ENCODE data around the gene S100A6.

S100A6 gene

GRCh38 chr1:153561466-153561985 is 25.7 kb upstream of the S100A6 start:
- no peak for TF ChIP-seq POLR2AphosphoS5 (IDR thresholded peaks at IDR 0.05; ENCODE audit: low read depth, low read length)
- TF ChIP-seq POLR2A (IDR thresholded peaks at IDR 0.05; ENCODE audit: low read depth, low read length): no peak
- no peak for TF ChIP-seq TAF1 (IDR thresholded peaks at IDR 0.05; ENCODE audit: borderline replicate concordance, low read depth, low read length)
- FAIRE-seq (no peak), DNase-seq (ENCODE audit: insufficient read length) (no peak)

DNA sequence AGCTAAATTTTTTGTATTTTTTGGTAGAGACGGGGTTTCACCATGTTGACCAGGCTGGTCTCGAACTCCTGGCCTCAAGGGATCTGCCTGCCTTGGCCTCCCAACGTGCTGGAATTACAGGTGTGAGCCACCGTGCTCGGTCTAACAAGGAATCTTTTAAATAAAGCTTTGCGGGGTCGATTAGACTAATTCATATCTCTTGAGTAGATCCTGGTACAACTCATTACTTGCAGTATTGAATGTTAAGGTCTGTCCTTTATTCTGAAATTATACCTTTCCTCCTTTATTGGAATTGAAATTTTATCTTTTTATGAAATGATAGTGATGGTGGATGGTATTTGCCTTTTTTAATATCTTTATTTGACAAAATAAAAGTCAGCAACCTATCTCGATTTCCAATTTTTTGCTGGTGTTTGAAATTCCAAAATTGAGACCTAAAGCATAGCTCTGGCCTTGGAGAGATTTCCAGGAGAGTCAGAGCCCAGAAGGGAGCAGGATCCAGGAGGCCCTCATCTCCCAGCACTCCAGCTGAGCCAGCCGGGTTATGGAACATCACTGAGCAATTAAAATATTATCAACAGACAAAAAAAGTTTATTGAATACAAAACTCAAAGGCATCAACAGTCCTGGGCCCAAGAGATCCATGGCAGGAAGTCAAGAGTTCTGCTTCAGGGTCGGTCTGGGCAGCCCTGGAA is 25.1 kb upstream of the S100A6 start:
- no peak for TF ChIP-seq TAF1 (IDR thresholded peaks at IDR 0.05; ENCODE audit: borderline replicate concordance, low read depth, low read length)
- TF ChIP-seq POLR2A (IDR thresholded peaks at IDR 0.05; ENCODE audit: low read depth, low read length): no peak
- TF ChIP-seq POLR2AphosphoS5 (IDR thresholded peaks at IDR 0.05; ENCODE audit: low read depth, low read length): no peak
- no peak for FAIRE-seq

DNA sequence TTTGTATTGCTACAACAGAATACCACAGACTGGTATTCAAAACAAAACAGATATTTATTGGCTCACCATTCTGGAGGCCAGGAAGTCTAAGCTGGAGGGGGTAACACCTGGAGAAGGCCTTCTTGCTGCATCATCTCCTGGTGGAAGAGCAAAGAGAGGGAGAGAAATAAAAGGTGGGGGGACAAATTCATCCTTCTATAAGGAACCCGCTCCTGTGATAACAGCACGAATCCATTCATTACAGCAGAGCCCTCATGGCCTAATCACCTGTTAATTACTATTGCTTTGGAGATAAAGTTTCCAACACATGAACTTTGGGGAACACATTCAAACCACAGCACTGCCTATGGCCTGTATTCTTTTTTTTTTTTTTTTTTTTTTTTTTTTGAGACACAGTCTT is 24.4 kb upstream of the S100A6 start:
- TF ChIP-seq POLR2A (IDR thresholded peaks at IDR 0.05; ENCODE audit: low read depth, low read length) (no peak), POLR2AphosphoS5 (IDR thresholded peaks at IDR 0.05; ENCODE audit: low read depth, low read length) (no peak), TAF1 (IDR thresholded peaks at IDR 0.05; ENCODE audit: borderline replicate concordance, low read depth, low read length) (no peak)
- DNase-seq (ENCODE audit: insufficient read length) (no peak), FAIRE-seq (no peak)

More for the DNA sequence above, 25.1 kb upstream of the S100A6 start:
- DNase-seq (ENCODE audit: insufficient read length): no peak

DNA sequence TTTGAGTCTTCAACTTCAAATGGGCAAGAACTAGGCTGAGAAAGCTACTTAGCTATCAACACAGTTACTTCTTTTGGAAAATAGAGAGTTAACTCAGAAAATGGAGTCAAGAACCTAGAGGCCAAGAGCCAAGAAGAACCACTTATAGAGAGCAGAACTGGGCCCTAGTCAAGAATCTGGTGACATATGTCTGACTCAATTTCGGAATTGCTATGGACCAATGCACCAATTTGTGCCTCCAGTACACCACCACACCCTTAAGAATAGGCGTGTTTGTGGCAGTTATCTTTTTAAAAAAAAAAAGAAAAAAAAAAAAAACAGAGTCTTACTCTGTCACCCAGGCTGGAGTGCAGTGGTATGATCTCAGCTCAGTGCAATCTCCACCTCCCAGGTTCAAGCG is 22.1 kb upstream of the S100A6 start:
- FAIRE-seq (no peak), DNase-seq (ENCODE audit: insufficient read length) (no peak)
- TF ChIP-seq POLR2AphosphoS5 (IDR thresholded peaks at IDR 0.05; ENCODE audit: low read depth, low read length): no peak
- TF ChIP-seq POLR2A (IDR thresholded peaks at IDR 0.05; ENCODE audit: low read depth, low read length): no peak
- TF ChIP-seq TAF1 (IDR thresholded peaks at IDR 0.05; ENCODE audit: borderline replicate concordance, low read depth, low read length): no peak

GRCh38 chr1:153556348-153556747 is 20.6 kb upstream of the S100A6 start:
- DNase-seq (ENCODE audit: insufficient read length) (no peak), FAIRE-seq (no peak)
- no peak for TF ChIP-seq POLR2AphosphoS5 (IDR thresholded peaks at IDR 0.05; ENCODE audit: low read depth, low read length)
- TF ChIP-seq POLR2A (IDR thresholded peaks at IDR 0.05; ENCODE audit: low read depth, low read length): no peak
- TF ChIP-seq TAF1 (IDR thresholded peaks at IDR 0.05; ENCODE audit: borderline replicate concordance, low read depth, low read length): no peak

- TF ChIP-seq TAF1 (IDR thresholded peaks at IDR 0.05; ENCODE audit: borderline replicate concordance, low read depth, low read length) (no peak), POLR2A (IDR thresholded peaks at IDR 0.05; ENCODE audit: low read depth, low read length) (no peak), POLR2AphosphoS5 (IDR thresholded peaks at IDR 0.05; ENCODE audit: low read depth, low read length) (no peak)
- DNase-seq (ENCODE audit: insufficient read length) (no peak), FAIRE-seq (no peak)
Measured at GRCh38 chr1:153553830-153554541, 18.2 kb upstream of the S100A6 start.

DNA sequence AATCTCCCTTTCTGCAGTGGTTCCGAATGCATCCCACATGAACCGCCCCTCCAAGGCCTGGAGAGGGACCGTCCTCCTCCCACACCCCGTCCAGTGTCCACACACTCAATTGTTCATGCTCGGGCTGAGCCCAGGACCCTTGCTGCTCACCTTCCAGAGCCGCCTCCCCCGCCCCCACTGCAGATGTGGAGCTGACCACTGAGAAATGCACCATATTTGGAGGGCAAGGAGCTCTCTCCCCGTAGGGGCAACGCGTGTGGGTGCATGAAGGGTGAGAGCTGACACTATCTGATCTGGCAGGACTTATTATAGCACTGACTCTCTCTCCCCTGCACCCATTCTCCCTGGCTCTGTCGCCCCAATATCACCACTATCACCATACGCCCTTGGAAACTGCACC is 17.3 kb upstream of the S100A6 start:
- no peak for FAIRE-seq
- DNase-seq (ENCODE audit: insufficient read length): no peak
- TF ChIP-seq POLR2AphosphoS5 (IDR thresholded peaks at IDR 0.05; ENCODE audit: low read depth, low read length) (no peak), POLR2A (IDR thresholded peaks at IDR 0.05; ENCODE audit: low read depth, low read length) (no peak), TAF1 (IDR thresholded peaks at IDR 0.05; ENCODE audit: borderline replicate concordance, low read depth, low read length) (no peak)

GRCh38 chr1:153552335-153552734 is 16.5 kb upstream of the S100A6 start:
- DNase-seq (ENCODE audit: insufficient read length) (no peak), FAIRE-seq (no peak)
- TF ChIP-seq POLR2A (IDR thresholded peaks at IDR 0.05; ENCODE audit: low read depth, low read length): no peak
- no peak for TF ChIP-seq TAF1 (IDR thresholded peaks at IDR 0.05; ENCODE audit: borderline replicate concordance, low read depth, low read length)
- TF ChIP-seq POLR2AphosphoS5 (IDR thresholded peaks at IDR 0.05; ENCODE audit: low read depth, low read length): no peak

GRCh38 chr1:153550827-153551500 is 15.2 kb upstream of the S100A6 start:
- DNase-seq (ENCODE audit: insufficient read length): no peak
- no peak for FAIRE-seq
- no peak for TF ChIP-seq POLR2AphosphoS5 (IDR thresholded peaks at IDR 0.05; ENCODE audit: low read depth, low read length)
- no peak for TF ChIP-seq POLR2A (IDR thresholded peaks at IDR 0.05; ENCODE audit: low read depth, low read length)
- TF ChIP-seq TAF1 (IDR thresholded peaks at IDR 0.05; ENCODE audit: borderline replicate concordance, low read depth, low read length): no peak

- no peak for FAIRE-seq
- DNase-seq (ENCODE audit: insufficient read length): no peak
- TF ChIP-seq TAF1 (IDR thresholded peaks at IDR 0.05; ENCODE audit: borderline replicate concordance, low read depth, low read length) (no peak), POLR2A (IDR thresholded peaks at IDR 0.05; ENCODE audit: low read depth, low read length) (no peak), POLR2AphosphoS5 (IDR thresholded peaks at IDR 0.05; ENCODE audit: low read depth, low read length) (no peak)
Measured at GRCh38 chr1:153550398-153550758, 14.6 kb upstream of the S100A6 start.

DNA sequence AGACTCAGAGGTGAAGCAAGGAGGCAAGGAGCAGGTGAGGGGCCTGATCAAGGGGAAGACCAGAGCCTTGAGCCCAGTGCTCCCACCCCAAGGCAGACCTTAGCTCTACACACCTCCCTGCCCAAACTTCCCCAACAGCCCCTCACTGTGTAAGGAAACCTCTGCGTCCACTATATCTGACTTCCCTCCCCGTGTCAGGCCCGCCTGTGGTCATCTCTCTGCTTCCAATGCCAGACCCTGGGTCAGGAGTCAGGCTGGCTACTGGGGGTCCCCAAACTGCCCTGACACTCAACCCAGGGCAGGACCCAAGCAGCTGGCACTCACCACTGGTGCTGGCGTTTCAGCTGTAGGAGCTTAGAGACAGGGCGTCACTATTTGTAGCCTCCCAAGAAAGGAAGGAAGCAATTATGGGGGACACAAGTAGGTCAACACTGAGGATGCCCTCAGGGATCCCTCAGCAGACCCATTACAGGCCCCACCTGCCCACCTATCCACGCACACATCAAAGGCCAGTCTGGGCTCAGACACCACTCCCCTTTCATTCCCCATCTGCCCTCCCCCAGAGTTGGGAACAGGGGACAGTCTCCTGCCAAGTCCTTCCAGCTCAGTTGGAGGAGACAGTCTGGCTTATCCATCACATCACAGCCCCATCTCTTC is 14.1 kb upstream of the S100A6 start:
- no peak for FAIRE-seq
- TF ChIP-seq POLR2AphosphoS5 (IDR thresholded peaks at IDR 0.05; ENCODE audit: low read depth, low read length) (no peak), TAF1 (IDR thresholded peaks at IDR 0.05; ENCODE audit: borderline replicate concordance, low read depth, low read length) (no peak)
- DNase-seq (ENCODE audit: insufficient read length): no peak

All from GM12892 (cell line).